B cell (primary cell): ENCODE measurements around the gene ABCA1. TPM values are rescaled to one million over a fixed set of nuclear protein-coding genes. Genes with fewer than 3 reads are reported as not detected.
"Not testable (repeated sequence)": the region's sequence is repeated elsewhere in the genome, so short reads cannot be mapped to it uniquely, and the experiment has no call there.

Experiments used
- ATAC-seq: fragments of 200-7000 bp; cut with Tn5 transposase; one replicate; pipeline ENCODE4 v1.10.0; 2021; ENCODE audit warnings: low read depth, mild to moderate bottlenecking, moderate number of reproducible peaks, moderate library complexity
- CTCF ChIA-PET: fragments of 350-600 bp; sonication (Branson Sonifier 250); formaldehyde crosslinking; loops from one replicate; lab custom pipeline; 2021; ENCODE audit warnings: antibody characterized with exemption, inconsistent platforms; lab: Charles Lee
- POLR2A ChIA-PET: fragments of 350-600 bp; sonication (Branson Sonifier 250); formaldehyde crosslinking; loops from one replicate; lab custom pipeline; 2021; ENCODE audit warnings: antibody characterized with exemption; lab: Charles Lee
- DNase-seq: peaks from one replicate; pipeline ENCODE4 v3.0.0; 2013
- H2AFZ ChIP-seq: 2 replicates; pipeline ENCODE4 v1.6.1; 2012; ENCODE audit warnings: mild to moderate bottlenecking, low read depth, low read length; ENCODE audit not compliant: insufficient read depth, poor library complexity, severe bottlenecking
- H3K27ac ChIP-seq, 2 donors: 1 replicate in 1 of 2; 2 replicates in 1 of 2; pipeline ENCODE4 v1.5.1; 2012 to 2013; ENCODE audit warnings: low read length in 2 of 2, mild to moderate bottlenecking in 2 of 2, moderate library complexity in 1 of 2
- H3K27me3 ChIP-seq, 4 experiments: fragments of 200-600 bp in 1 of 4; sonication (generic) in 1 of 4; replicated peaks in 1 of 4; 1 replicate in 2 of 4; 2 replicates in 2 of 4; pipeline versions ENCODE4 v1.6.1 to v1.7.0; 2013 to 2016; ENCODE audit warnings: low read length in 3 of 4, mild to moderate bottlenecking in 2 of 4, mixed read lengths in 1 of 4, moderate library complexity in 1 of 4; ENCODE audit not compliant: insufficient read depth in 4 of 4, control insufficient read depth in 3 of 4; ENCODE audit errors: control extremely low read depth in 1 of 4
- H3K36me3 ChIP-seq, 2 experiments: replicated peaks in 1 of 2; 1 replicate in 1 of 2; 2 replicates in 1 of 2; pipeline versions ENCODE4 v1.6.1 to v1.7.1; 2013; ENCODE audit warnings: low read length in 1 of 2; ENCODE audit not compliant: insufficient read depth in 2 of 2, control insufficient read depth in 1 of 2; ENCODE audit errors: control extremely low read depth in 1 of 2, extremely low read depth in 1 of 2
- H3K4me1 ChIP-seq, 2 donors: fragments of 200-600 bp in 1 of 2; sonication (generic) in 1 of 2; 1 replicate in 1 of 2; 2 replicates in 1 of 2; pipeline versions ENCODE4 v1.5.1 to v1.6.1; 2013 to 2017; ENCODE audit warnings: low read length in 2 of 2; ENCODE audit not compliant: control insufficient read depth in 2 of 2, insufficient read depth in 2 of 2
- H3K4me2 ChIP-seq: replicated peaks from 2 replicates; pipeline ENCODE3; 2012; ENCODE audit warnings: mild to moderate bottlenecking, low read depth, low read length; ENCODE audit not compliant: poor library complexity, severe bottlenecking
- H3K4me3 ChIP-seq, 5 experiments: fragments of 200-600 bp in 1 of 5; sonication (generic) in 1 of 5; 1 replicate in 3 of 5; 2 replicates in 2 of 5; pipeline versions ENCODE4 v1.5.1 to v1.7.0; 2011 to 2016; ENCODE audit warnings: low read length in 4 of 5, mild to moderate bottlenecking in 4 of 5, low read depth in 2 of 5, control low read depth in 1 of 5, moderate library complexity in 1 of 5; ENCODE audit not compliant: insufficient read depth in 1 of 5; ENCODE audit errors: control extremely low read depth in 1 of 5, extremely low read depth in 1 of 5
- H3K79me2 ChIP-seq: fragments of 200-600 bp; sonication (generic); one replicate; pipeline ENCODE4 v1.6.0; 2016; ENCODE audit warnings: low read length; ENCODE audit not compliant: control insufficient read depth, insufficient read depth
- H3K9ac ChIP-seq: fragments of 200-600 bp; sonication (generic); 2 replicates; pipeline ENCODE4 v1.6.1; 2017; ENCODE audit warnings: mild to moderate bottlenecking, low read length, moderate library complexity
- H3K9me3 ChIP-seq, 3 donors: one replicate each; pipeline versions ENCODE4 v1.6.1 to v1.7.1; 2013; ENCODE audit warnings: low read length in 2 of 3; ENCODE audit not compliant: control insufficient read depth in 2 of 3, insufficient read depth in 1 of 3; ENCODE audit errors: control extremely low read depth in 1 of 3
- H4K20me1 ChIP-seq: 2 replicates; pipeline ENCODE4 v1.6.0; 2012; ENCODE audit warnings: mild to moderate bottlenecking, low read length; ENCODE audit not compliant: insufficient read depth, control insufficient read depth, poor library complexity, severe bottlenecking
- H3K27ac Mint-ChIP-seq: one replicate; pipeline ENCODE4 v1.8.0; 2021; ENCODE audit warnings: mixed read lengths
- H3K27me3 Mint-ChIP-seq: one replicate; pipeline ENCODE4 v1.8.0; 2021; ENCODE audit warnings: mixed read lengths
- H3K4me1 Mint-ChIP-seq: one replicate; pipeline ENCODE4 v1.8.0; 2021; ENCODE audit warnings: mixed read lengths
- H3K4me3 Mint-ChIP-seq: one replicate; pipeline ENCODE4 v1.8.0; 2021; ENCODE audit warnings: mixed read lengths
- H3K9me3 Mint-ChIP-seq: one replicate; pipeline ENCODE4 v1.8.0; 2022; ENCODE audit warnings: mixed read lengths; ENCODE audit not compliant: insufficient read depth
- EZH2 ChIP-seq: IDR thresholded peaks from 2 replicates; pipeline ENCODE4 v1.6.1; 2012; ENCODE audit warnings: borderline replicate concordance, low read depth, mild to moderate bottlenecking, moderate library complexity, low read length; ENCODE audit not compliant: insufficient read depth, poor library complexity, severe bottlenecking
- WGBS: methylation state at CpG from one replicate; pipeline ENCODE4 v1.1.5; 2013; ENCODE audit warnings: missing lambda C conversion rate; ENCODE audit not compliant: insufficient coverage; 5-methylcytosine and 5-hydroxymethylcytosine counted together
- intact Hi-C: fragments of 100-400 bp; cut with micrococcal nuclease; formaldehyde crosslinking; loops from one replicate; pipeline ENCODE4 v1.10.0; 2022
- polyA plus RNA-seq: library from polyadenylated mRNA; depleted of rRNA; stranded (reverse); fragments of >200 nt; gene quantifications from 2 replicates; pipeline ENCODE4 v1.2.3, GENCODE V29; 2012
- total RNA-seq, 2 donors: library from RNA; stranded (reverse); fragments of 120-200 nt in 1 of 2; gene quantifications; 1 replicate in 1 of 2; 2 replicates in 1 of 2; pipeline versions ENCODE4 v1.2.3 to v1.2.4, GENCODE V29; 2013 to 2022
- TF ChIP-seq, protein P1 (sequence below): fragments of 200-600 bp; IDR thresholded peaks from one replicate; pipeline ENCODE4 v1.8.0; 2022; ENCODE audit warnings: antibody characterized with exemption, mild to moderate bottlenecking

The ABCA1 gene
- total and polyA plus RNA-seq, 2 donors (not counting 1 experiment from before 2014, with no cell fraction given): 5.2 to 24.0 TPM

DNA sequence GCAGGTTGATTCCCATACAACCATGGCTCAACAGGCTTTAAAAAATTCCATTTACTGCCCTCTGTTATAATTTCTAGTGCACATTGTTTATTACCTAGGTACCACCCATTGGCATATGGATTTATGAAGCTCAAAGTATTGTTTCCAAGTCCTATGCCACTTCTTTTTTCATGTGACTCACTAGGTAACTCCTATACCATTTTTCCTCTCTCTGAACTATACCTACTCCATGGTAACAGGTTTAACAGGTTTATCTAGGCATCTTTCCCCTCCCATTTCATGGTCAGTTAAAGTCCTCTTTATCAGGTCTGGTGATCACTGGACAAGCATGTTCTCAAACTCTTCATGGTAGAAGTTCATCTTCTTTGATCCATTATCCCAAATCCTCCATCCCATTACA is 49.6 kb upstream of the ABCA1 start:
- Histone ChIP-seq H3K9me3 (peaks cover 0 to 4% (median 4%) of the 10 kb centered on the region in 3 donors), H2AFZ (no peak overlapping the region), H3K27me3 (no peaks in the 10 kb centered on the region), H3K4me1 (no peaks in the 10 kb centered on the region), H4K20me1 (no peaks in the 10 kb centered on the region), H3K4me2 (no peak overlapping the region), H3K9ac (no peak overlapping the region), H3K4me3 (no peak overlapping the region), H3K27ac (no peak overlapping the region), H3K79me2 (no peaks in the 10 kb centered on the region), H3K36me3 (no peaks in the 10 kb centered on the region)
- no peak overlapping the region for H3K4me3 Mint-ChIP-seq
- intact Hi-C loops: no loop called here
- DNase-seq: no peak
- ChIA-PET CTCF (no interaction called here), POLR2A (no interaction called here)
- TF ChIP-seq, protein P1, sequence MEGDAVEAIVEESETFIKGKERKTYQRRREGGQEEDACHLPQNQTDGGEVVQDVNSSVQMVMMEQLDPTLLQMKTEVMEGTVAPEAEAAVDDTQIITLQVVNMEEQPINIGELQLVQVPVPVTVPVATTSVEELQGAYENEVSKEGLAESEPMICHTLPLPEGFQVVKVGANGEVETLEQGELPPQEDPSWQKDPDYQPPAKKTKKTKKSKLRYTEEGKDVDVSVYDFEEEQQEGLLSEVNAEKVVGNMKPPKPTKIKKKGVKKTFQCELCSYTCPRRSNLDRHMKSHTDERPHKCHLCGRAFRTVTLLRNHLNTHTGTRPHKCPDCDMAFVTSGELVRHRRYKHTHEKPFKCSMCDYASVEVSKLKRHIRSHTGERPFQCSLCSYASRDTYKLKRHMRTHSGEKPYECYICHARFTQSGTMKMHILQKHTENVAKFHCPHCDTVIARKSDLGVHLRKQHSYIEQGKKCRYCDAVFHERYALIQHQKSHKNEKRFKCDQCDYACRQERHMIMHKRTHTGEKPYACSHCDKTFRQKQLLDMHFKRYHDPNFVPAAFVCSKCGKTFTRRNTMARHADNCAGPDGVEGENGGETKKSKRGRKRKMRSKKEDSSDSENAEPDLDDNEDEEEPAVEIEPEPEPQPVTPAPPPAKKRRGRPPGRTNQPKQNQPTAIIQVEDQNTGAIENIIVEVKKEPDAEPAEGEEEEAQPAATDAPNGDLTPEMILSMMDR: no peak
- H3K27ac Mint-ChIP-seq: no peak overlapping the region
- no peaks in the 10 kb centered on the region for H3K9me3 Mint-ChIP-seq
- H3K4me1 Mint-ChIP-seq: no peaks in the 10 kb centered on the region
- H3K27me3 Mint-ChIP-seq: peaks cover 13% of the 10 kb centered on the region
- no peak for ATAC-seq

DNA sequence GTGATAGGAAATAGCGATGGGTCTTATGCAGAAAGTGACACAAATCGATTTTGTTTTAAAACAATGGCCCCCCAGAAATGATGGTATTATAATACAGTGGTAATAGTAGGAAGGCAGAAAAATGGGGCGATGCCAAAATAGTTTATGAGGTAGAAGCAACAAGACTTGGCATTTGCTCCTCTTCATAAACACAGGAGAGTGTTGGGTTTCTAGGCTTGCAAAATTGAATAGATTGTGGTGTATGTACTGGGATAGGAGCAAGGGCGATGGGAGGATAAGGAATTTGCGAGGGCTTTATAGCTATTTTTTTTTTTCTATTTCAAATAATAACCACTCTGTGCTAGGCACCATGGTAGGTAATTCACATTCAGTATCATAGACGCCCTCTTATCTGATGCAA is 49.2 kb upstream of the ABCA1 start:
- Histone ChIP-seq H3K27ac (no peak overlapping the region), H3K4me3 (no peak overlapping the region), H3K27me3 (no peaks in the 10 kb centered on the region), H3K4me1 (no peaks in the 10 kb centered on the region), H2AFZ (no peak overlapping the region), H3K79me2 (no peaks in the 10 kb centered on the region), H3K36me3 (no peaks in the 10 kb centered on the region), H3K9ac (no peak overlapping the region), H4K20me1 (no peaks in the 10 kb centered on the region), H3K4me2 (no peak overlapping the region), H3K9me3 (peaks cover 0 to 4% (median 4%) of the 10 kb centered on the region in 3 donors)
- Mint-ChIP-seq H3K9me3 (no peaks in the 10 kb centered on the region), H3K4me3 (no peak overlapping the region), H3K27ac (no peak overlapping the region), H3K27me3 (peaks cover 15% of the 10 kb centered on the region), H3K4me1 (no peaks in the 10 kb centered on the region)
- CTCF ChIA-PET: no interaction called here
- DNase-seq (no peak), ATAC-seq (no peak)
- POLR2A ChIA-PET: no interaction called here
- WGBS: 100% methylated on average over 1 of the region's 6 CpGs
- intact Hi-C loops: no loop called here
- TF ChIP-seq EZH2: no peak
- TF ChIP-seq, protein P1: no peak

DNA sequence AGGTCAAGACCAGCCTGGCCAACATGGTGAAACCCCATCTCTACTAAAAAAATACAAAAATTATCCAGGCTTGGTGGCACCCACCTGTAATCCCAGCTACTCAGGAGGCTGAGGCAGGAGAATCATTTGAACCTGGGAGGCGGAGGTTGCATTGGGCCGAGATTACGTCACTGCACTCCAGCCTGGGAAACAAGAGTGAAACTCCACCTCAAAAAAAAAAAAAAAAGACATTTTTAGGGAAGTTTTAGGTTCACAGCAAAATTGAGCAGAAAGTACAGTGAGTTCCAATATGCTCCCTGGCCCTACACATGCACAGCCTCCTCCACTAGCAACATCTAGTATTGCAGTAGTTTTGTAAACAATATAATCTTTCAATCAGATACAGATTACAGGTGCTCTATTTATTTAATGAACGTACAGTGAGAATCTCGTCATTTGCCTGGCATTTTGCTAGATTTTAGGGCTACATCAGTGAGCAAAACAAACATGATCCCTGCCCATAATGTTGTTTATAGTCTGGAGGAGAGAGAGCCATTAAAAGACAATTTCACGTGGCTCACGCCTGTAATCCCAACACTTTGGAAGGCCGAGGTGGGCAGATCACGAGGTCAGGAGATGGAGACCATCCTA is 48.1 kb upstream of the ABCA1 start:
- DNase-seq, H3K79me2 ChIP-seq, H4K20me1 ChIP-seq, H3K4me1 Mint-ChIP-seq, H3K36me3 ChIP-seq, ATAC-seq, H3K4me3 Mint-ChIP-seq, H3K27me3 ChIP-seq, intact Hi-C loops, H3K4me1 ChIP-seq, H3K4me3 ChIP-seq, H3K27ac Mint-ChIP-seq, H3K9ac ChIP-seq, H3K4me2 ChIP-seq, CTCF ChIA-PET, POLR2A ChIA-PET, H2AFZ ChIP-seq, H3K27ac ChIP-seq, H3K9me3 Mint-ChIP-seq, H3K9me3 ChIP-seq: not testable (repeated sequence)
- no CpG with 5 or more reads among the region's 9 CpGs for WGBS
- H3K27me3 Mint-ChIP-seq: peaks cover 20% of the 10 kb centered on the region
